CD4-positive, CD25-positive, alpha-beta regulatory T cell (primary cell): ENCODE measurements around the gene U2SURP. TPM values are rescaled to one million over a fixed set of nuclear protein-coding genes. Genes with fewer than 3 reads are reported as not detected.

Experiments used
- ATAC-seq, 2 donors: fragments of 150-1000 bp; cut with Tn5 transposase; one replicate each; pipeline ENCODE4 v1.10.0; 2021; ENCODE audit warnings: low read depth in 2 of 2, moderate number of reproducible peaks in 2 of 2, moderate library complexity in 1 of 2
- DNase-seq, 3 donors: peaks; one replicate each; pipeline versions ENCODE4 v3.0.0 to v3.0.0-alpha.2; 2012 to 2022; ENCODE audit warnings: mixed read lengths in 1 of 3
- H3K27ac ChIP-seq: one replicate; pipeline ENCODE4 v1.7.0; 2013; ENCODE audit warnings: mild to moderate bottlenecking, low read length; ENCODE audit not compliant: insufficient read depth, poor library complexity, severe bottlenecking
- H3K27me3 ChIP-seq: one replicate; pipeline ENCODE4 v1.7.0; 2013; ENCODE audit warnings: low read length; ENCODE audit not compliant: control insufficient read depth, insufficient read depth
- H3K36me3 ChIP-seq: one replicate; pipeline ENCODE4 v1.7.0; 2013; ENCODE audit warnings: mild to moderate bottlenecking, low read length, moderate library complexity; ENCODE audit not compliant: control insufficient read depth, insufficient read depth
- H3K4me1 ChIP-seq: 2 replicates; pipeline ENCODE4 v1.7.0; 2013; ENCODE audit warnings: mild to moderate bottlenecking, low read length; ENCODE audit not compliant: insufficient read depth, control insufficient read depth, poor library complexity, severe bottlenecking
- H3K4me3 ChIP-seq: one replicate; pipeline ENCODE4 v1.7.0; 2013; ENCODE audit warnings: low read depth, mild to moderate bottlenecking, low read length, moderate library complexity
- H3K9me3 ChIP-seq, 2 experiments: 1 replicate in 1 of 2; 2 replicates in 1 of 2; pipeline ENCODE4 v1.7.0; 2013; ENCODE audit warnings: low read length in 2 of 2, mild to moderate bottlenecking in 1 of 2, moderate library complexity in 1 of 2; ENCODE audit not compliant: control insufficient read depth in 2 of 2
- H3K27ac Mint-ChIP-seq, 3 donors: one replicate each; pipeline ENCODE4 v1.8.0; 2020 to 2022; ENCODE audit warnings: mild to moderate bottlenecking in 3 of 3, mixed read lengths in 3 of 3, moderate library complexity in 2 of 3
- H3K27me3 Mint-ChIP-seq: one replicate; pipeline ENCODE4 v1.8.0; 2022; ENCODE audit warnings: mild to moderate bottlenecking, mixed read lengths
- H3K36me3 Mint-ChIP-seq: one replicate; pipeline ENCODE4 v1.8.0; 2020; ENCODE audit warnings: mixed read lengths
- H3K4me1 Mint-ChIP-seq, 4 donors: one replicate each; pipeline ENCODE4 v1.8.0; 2020 to 2022; ENCODE audit warnings: mixed read lengths in 4 of 4, mild to moderate bottlenecking in 1 of 4
- H3K4me3 Mint-ChIP-seq, 4 donors: one replicate each; pipeline ENCODE4 v1.8.0; 2020 to 2022; ENCODE audit warnings: mild to moderate bottlenecking in 4 of 4, mixed read lengths in 4 of 4, moderate library complexity in 3 of 4
- H3K9me3 Mint-ChIP-seq, 7 donors: one replicate each; pipeline ENCODE4 v1.8.0; 2020 to 2022; ENCODE audit warnings: mixed read lengths in 7 of 7, mild to moderate bottlenecking in 3 of 7, moderate library complexity in 2 of 7
- polyA plus RNA-seq, 4 donors: library from polyadenylated mRNA; unstranded; fragments of 300-500 nt; fragmentation: Illumina TruSeq; gene quantifications; one replicate each; pipeline ENCODE4 v1.2.3, GENCODE V29; 2021
- total RNA-seq: library from RNA; stranded (reverse); gene quantifications from one replicate; pipeline ENCODE4 v1.2.3, GENCODE V29; 2022

Gene U2SURP
- total and polyA plus RNA-seq, 5 donors from 2014 or later: 94.2 to 175 (median 116) TPM

GRCh38 chr3:142971431-142971830, 29.9 kb upstream of the U2SURP start:
- Histone ChIP-seq H3K27ac (no peak overlapping the region), H3K27me3 (peaks cover 8% of the 10 kb centered on the region), H3K4me3 (no peak overlapping the region), H3K4me1 (no peaks in the 10 kb centered on the region), H3K9me3 (no peaks in the 10 kb centered on the region), H3K36me3 (no peaks in the 10 kb centered on the region)
- peaks cover 48% of the 10 kb centered on the region for H3K27me3 Mint-ChIP-seq
- no peak overlapping the region for H3K4me3 Mint-ChIP-seq
- no peak overlapping the region for H3K27ac Mint-ChIP-seq
- peaks cover 0 to 2% (median 0%) of the 10 kb centered on the region in 7 donors for H3K9me3 Mint-ChIP-seq
- DNase-seq: no peak
- no peaks in the 10 kb centered on the region for H3K36me3 Mint-ChIP-seq
- H3K4me1 Mint-ChIP-seq: no peaks in the 10 kb centered on the region
- no peak for ATAC-seq

DNA sequence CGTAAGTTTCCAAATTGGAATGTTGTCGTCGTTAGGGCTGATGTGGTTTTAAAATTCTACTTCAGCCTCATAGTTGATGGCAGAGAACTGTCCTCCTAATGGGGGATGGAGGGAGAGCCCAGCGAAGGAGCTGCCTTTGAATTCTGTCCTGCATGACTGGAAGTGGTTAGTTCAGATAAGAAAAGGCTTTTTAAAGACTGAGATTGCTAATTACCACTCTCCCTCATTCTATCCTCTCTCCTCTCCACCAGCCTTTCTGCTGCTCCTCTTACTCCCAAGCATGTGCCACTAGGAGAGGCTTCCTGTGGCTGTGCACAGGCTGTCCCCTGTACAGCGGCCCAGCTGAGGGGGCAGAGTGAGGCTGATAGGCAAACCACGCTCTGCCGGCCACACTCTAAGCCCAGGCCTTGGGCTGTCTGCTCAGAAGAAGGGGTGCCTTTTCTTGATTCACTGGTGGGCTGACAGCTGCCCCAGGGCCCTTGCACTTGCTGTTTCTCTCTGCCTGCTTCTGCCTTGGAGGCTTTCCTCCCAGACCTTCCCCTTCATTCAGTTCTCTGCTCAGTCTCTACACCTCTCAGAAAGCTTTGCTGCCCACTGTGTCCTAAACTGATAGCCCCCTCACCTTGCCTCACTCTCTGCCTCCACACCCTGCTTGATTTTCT, 29.1 kb upstream of the U2SURP start:
- ATAC-seq (no peak), DNase-seq (no peak)
- no peaks in the 10 kb centered on the region for H3K36me3 ChIP-seq
- H3K36me3 Mint-ChIP-seq: no peaks in the 10 kb centered on the region
- H3K4me3 ChIP-seq: no peak overlapping the region
- H3K27me3 Mint-ChIP-seq: peaks cover 49% of the 10 kb centered on the region
- no peaks in the 10 kb centered on the region for H3K4me1 ChIP-seq
- H3K9me3 ChIP-seq: no peaks in the 10 kb centered on the region
- no peak overlapping the region for H3K27ac ChIP-seq
- peaks cover 0 to 2% (median 0%) of the 10 kb centered on the region in 7 donors for H3K9me3 Mint-ChIP-seq
- H3K4me1 Mint-ChIP-seq: no peaks in the 10 kb centered on the region
- H3K27me3 ChIP-seq: peaks cover 10% of the 10 kb centered on the region
- H3K27ac Mint-ChIP-seq: no peak overlapping the region
- H3K4me3 Mint-ChIP-seq: no peak overlapping the region

DNA sequence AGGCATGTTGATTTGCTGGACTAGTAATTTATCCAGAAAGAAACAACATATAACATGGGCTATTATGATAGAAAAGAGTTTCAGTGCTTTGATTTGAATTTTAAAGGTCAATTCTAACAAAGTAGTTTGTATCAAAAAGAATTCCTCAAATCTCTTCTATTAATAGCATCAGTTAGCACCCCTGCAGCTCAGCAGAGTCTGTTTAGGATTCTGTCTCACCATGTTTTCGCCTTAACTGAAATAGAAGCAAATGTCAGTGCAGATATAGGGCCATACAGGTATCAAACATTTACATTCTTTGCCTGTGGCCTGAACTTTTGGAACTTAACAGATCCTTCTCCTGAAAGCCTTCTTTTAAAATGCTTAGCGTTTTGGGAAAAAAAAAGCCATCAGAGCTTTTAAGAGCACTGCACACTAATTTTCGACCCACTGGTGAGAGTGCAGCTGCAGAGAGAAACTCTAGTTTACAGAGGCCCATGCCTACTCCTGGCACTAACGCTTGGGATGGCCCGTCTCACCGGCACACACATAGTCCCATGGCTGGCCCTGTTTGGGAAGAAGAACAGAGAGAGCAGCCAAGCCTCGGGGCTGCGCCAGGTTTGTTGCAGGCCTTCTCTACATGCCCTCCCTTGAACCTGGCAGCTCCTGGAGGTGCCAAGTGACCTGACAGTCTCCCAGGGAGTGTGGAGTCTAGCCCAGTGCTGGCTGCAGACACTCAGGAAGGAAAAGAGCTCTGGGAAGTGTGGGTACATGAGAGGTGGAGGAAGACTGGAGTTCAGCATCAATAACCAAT, 28.0 kb upstream of the U2SURP start:
- Mint-ChIP-seq H3K27me3 (peaks cover 46% of the 10 kb centered on the region), H3K36me3 (no peaks in the 10 kb centered on the region), H3K4me3 (no peak overlapping the region), H3K27ac (no peak overlapping the region), H3K4me1 (no peaks in the 10 kb centered on the region), H3K9me3 (peaks cover 0 to under 1% (median 0%) of the 10 kb centered on the region in 7 donors)
- DNase-seq (no peak), ATAC-seq (no peak)
- Histone ChIP-seq H3K9me3 (no peaks in the 10 kb centered on the region), H3K27ac (no peak overlapping the region), H3K4me1 (no peaks in the 10 kb centered on the region), H3K4me3 (no peak overlapping the region), H3K27me3 (peaks cover 10% of the 10 kb centered on the region), H3K36me3 (no peaks in the 10 kb centered on the region)

DNA sequence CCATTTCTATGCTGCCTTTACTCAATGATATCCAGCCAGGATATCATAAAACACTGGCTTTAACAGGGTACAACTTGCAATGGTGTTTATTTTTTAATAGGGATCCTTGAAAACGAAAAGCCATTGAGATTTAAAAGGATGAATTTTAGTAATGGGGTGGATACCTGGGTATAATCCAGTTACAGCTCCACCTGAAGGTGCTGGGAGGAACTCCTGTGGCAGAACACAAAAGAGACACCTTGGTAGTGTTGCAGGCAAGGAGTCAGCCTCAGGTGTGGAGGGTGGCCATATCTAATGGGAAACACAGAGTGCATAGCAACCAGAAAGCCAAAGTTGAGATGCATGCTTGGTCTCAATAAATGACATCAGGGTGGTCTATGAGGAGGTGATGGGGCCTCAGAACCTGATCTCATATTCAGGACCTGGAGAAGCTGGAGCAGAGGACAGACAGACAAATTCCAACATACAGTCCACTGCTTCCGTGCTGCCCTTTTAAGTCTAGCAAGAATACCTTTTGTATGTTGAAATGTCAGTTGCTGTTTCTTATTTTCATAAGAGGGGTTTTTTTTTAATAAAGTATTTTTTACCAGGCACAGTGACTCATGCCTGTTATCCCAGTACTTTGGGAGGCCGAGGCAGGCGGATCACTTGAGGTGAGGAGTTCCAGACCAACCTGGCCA, 25.9 kb upstream of the U2SURP start:
- DNase-seq (no peak), ATAC-seq (no peak)
- Mint-ChIP-seq H3K4me1 (no peaks in the 10 kb centered on the region), H3K4me3 (no peak overlapping the region), H3K27ac (no peak overlapping the region), H3K27me3 (peaks cover 43% of the 10 kb centered on the region), H3K36me3 (no peaks in the 10 kb centered on the region), H3K9me3 (no peaks in the 10 kb centered on the region)
- no peaks in the 10 kb centered on the region for H3K4me1 ChIP-seq
- no peak overlapping the region for H3K4me3 ChIP-seq
- peaks cover 12% of the 10 kb centered on the region for H3K27me3 ChIP-seq
- no peaks in the 10 kb centered on the region for H3K36me3 ChIP-seq
- no peak overlapping the region for H3K27ac ChIP-seq
- H3K9me3 ChIP-seq: no peaks in the 10 kb centered on the region

DNA sequence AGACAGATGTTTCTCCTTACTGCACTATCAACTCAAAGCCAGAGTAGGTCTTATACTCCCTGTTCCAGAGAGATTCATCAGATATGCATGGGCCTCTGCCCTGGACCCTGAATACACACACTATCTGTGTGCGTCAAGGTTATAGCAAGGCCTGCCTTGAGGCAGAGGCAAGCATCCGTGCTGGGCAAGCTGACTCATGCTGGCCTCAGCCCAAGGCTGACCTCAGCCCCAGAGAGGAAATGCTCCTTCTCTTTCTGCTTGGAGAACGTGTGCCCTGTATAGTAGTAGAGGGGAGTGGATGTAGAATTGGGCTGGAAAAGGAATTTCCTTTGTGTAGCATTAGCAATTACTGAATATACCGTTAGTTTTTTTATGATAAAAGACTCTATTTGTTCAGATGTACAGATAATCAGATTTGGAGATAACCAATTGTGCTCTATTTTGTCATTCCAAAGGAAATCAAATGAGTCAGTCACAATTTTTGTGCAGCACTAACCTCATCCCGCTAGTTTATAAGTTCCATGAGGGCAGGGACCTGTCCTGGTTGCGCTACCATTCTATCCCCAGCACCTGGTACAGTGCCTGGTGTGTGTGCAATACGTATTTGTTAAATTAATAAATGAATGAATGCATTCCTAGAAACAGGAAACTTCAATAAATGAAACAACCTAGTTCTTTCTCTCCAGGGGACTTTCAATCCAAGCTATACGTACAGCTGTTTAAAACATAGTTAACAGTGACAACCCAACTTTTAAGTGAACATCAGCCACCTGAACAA, 24.6 kb upstream of the U2SURP start:
- Histone ChIP-seq H3K27me3 (peaks cover 14% of the 10 kb centered on the region), H3K27ac (no peak overlapping the region), H3K4me1 (no peaks in the 10 kb centered on the region), H3K9me3 (no peaks in the 10 kb centered on the region), H3K36me3 (no peaks in the 10 kb centered on the region), H3K4me3 (no peak overlapping the region)
- H3K9me3 Mint-ChIP-seq: no peaks in the 10 kb centered on the region
- H3K27ac Mint-ChIP-seq: no peak overlapping the region
- no peaks in the 10 kb centered on the region for H3K36me3 Mint-ChIP-seq
- H3K27me3 Mint-ChIP-seq: peaks cover 56% of the 10 kb centered on the region
- DNase-seq: no peak
- ATAC-seq: no peak
- H3K4me1 Mint-ChIP-seq: no peaks in the 10 kb centered on the region
- no peak overlapping the region for H3K4me3 Mint-ChIP-seq

DNA sequence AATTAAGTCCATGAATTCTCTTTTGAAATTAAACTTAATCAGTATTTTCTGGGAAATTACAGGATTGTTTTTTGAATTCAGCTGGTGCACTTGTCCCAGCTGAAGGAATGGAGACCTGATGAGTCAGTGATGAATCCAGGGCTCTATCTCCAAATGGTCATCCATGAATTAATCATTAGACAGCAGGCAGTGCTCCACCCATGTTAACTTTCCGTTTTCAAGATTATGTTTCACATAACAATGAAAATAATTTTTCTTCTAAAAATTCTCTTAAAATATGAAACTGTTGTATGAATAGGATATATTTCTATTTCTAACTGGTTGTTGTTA, 24.0 kb upstream of the U2SURP start:
- Mint-ChIP-seq H3K27ac (no peak overlapping the region), H3K9me3 (no peaks in the 10 kb centered on the region), H3K4me3 (no peak overlapping the region), H3K4me1 (no peaks in the 10 kb centered on the region), H3K27me3 (peaks cover 58% of the 10 kb centered on the region), H3K36me3 (no peaks in the 10 kb centered on the region)
- H3K4me1 ChIP-seq: no peaks in the 10 kb centered on the region
- no peaks in the 10 kb centered on the region for H3K36me3 ChIP-seq
- ATAC-seq: no peak
- H3K9me3 ChIP-seq: no peaks in the 10 kb centered on the region
- H3K27me3 ChIP-seq: peaks cover 16% of the 10 kb centered on the region
- no peak overlapping the region for H3K4me3 ChIP-seq
- no peak overlapping the region for H3K27ac ChIP-seq
- DNase-seq: no peak

DNA sequence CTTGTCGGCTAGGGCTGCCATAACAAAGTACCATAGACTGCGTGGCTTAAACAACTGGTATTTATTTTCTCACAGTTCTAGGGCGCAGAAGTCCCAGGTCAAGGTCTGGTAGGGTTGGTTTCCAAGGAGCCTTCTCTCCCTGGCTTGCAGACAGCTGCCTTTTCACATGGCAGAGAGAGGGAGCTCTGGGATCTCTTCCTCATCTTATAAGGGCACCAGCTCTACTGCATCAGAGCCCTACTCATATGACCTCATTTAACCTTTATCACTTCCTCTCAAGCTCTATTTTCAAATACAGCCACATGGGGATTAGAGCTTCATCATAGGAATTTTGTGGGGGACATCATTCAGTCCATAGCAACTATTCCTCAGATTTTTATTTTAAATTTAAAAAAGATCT, 20.3 kb upstream of the U2SURP start:
- Mint-ChIP-seq H3K4me3 (no peak overlapping the region), H3K27ac (no peak overlapping the region), H3K4me1 (no peaks in the 10 kb centered on the region), H3K36me3 (no peaks in the 10 kb centered on the region), H3K9me3 (peaks cover 0 to 2% (median 0%) of the 10 kb centered on the region in 7 donors), H3K27me3 (peaks cover 66% of the 10 kb centered on the region)
- DNase-seq (no peak), ATAC-seq (no peak)
- Histone ChIP-seq H3K4me1 (no peaks in the 10 kb centered on the region), H3K4me3 (no peak overlapping the region), H3K27me3 (peaks cover 26% of the 10 kb centered on the region), H3K9me3 (no peaks in the 10 kb centered on the region), H3K36me3 (no peaks in the 10 kb centered on the region), H3K27ac (no peak overlapping the region)
